ENCODE data around the gene CD72. TPM values are rescaled to one million over a fixed set of nuclear protein-coding genes. Genes with fewer than 3 reads are reported as not detected.
"Not testable (repeated sequence)": the region's sequence is repeated elsewhere in the genome, so short reads cannot be mapped to it uniquely, and the experiment has no call there.

The CD72 gene
- total RNA-seq, 1 donor from 2014 or later, result 1.7 TPM

DNA sequence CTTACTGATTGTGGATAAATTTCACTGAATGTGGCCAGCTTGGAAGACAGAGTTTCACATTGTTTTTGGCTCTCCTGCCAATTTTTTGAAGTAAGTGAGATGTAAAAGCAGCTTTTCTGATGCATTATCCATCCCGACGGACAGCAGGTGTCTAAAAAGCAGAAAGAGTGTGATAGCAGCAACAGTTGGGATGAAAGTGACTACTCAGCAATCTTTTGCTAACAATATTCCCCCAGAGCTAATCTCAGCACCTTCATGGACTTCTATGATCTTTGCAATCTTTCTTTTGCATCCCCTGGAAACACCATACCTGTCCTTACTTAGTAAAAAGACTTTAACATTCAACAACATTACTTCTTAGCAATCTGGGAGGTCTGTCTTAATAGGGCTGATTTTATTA is 5.4 kb downstream of the CD72 start:
- DNase-seq (ENCODE audit: low read depth), result no peak
- TF ChIP-seq, protein P1, sequence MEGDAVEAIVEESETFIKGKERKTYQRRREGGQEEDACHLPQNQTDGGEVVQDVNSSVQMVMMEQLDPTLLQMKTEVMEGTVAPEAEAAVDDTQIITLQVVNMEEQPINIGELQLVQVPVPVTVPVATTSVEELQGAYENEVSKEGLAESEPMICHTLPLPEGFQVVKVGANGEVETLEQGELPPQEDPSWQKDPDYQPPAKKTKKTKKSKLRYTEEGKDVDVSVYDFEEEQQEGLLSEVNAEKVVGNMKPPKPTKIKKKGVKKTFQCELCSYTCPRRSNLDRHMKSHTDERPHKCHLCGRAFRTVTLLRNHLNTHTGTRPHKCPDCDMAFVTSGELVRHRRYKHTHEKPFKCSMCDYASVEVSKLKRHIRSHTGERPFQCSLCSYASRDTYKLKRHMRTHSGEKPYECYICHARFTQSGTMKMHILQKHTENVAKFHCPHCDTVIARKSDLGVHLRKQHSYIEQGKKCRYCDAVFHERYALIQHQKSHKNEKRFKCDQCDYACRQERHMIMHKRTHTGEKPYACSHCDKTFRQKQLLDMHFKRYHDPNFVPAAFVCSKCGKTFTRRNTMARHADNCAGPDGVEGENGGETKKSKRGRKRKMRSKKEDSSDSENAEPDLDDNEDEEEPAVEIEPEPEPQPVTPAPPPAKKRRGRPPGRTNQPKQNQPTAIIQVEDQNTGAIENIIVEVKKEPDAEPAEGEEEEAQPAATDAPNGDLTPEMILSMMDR (IDR thresholded peaks at IDR 0.05; ENCODE audit: insufficient read depth, low read length, poor library complexity, severe bottlenecking), result no peak
- H3K4me3 ChIP-seq (ENCODE audit: low read depth, low read length), result no peak overlapping the region
- peaks cover 18% of the 10 kb centered on the region for H3K27me3 ChIP-seq (ENCODE audit: control insufficient read depth, insufficient read depth, low read length)
- H3K36me3 ChIP-seq (ENCODE audit: control insufficient read depth, insufficient read depth, low read length), result peaks cover 2% of the 10 kb centered on the region

DNA sequence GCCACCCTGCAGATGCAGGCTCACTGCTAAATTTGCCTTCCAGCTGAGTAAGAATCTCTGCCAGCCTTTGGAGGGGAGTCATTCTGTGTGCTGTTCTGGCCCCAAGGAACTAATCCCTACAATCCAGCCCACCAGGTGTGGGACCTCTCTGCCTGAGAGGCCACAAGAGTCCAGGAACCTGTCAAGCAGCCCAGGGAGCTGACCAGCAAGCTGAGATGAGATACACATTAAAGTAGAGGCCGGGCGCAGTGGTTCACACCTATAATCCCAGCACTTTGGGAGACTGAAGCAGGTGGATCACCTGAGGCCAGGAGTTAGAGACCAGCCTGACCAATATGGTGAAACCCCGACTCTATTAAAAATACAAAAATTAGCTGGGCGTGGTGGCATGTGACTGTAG is 6.1 kb downstream of the CD72 start:
- H3K36me3 ChIP-seq (ENCODE audit: control insufficient read depth, insufficient read depth, low read length); DNase-seq (ENCODE audit: low read depth); H3K4me3 ChIP-seq (ENCODE audit: low read depth, low read length): not testable (repeated sequence)
- peaks cover 14% of the 10 kb centered on the region for H3K27me3 ChIP-seq (ENCODE audit: control insufficient read depth, insufficient read depth, low read length)

DNA sequence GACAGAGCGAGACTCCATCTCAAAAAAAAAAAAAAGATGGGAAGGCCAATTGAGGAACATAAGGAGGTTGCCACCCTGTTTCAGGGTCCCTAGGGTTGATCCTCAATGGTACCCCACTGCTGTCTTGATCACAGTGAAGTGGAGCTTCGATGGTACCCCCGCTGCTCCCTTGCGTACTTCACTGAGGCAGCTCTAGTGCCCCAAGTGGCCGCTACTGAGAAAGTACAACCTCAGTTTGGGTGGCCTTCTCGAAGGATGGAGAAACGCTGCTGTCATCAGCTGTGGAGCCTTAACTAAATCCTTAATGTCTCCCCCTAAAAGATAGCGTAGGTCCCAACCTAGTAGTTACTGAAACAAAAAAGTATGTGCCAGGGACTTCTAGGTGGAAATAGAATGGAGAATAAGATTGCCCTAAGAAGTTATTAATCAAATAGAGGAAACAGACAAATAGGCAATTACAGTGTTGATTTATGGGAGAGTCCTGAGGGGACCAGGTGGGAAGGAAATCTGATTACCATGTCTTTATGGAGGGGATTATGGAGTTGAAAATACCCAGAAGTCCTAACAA is 6.9 kb downstream of the CD72 start:
- Histone ChIP-seq H3K27me3 (ENCODE audit: control insufficient read depth, insufficient read depth, low read length) (peaks cover 7% of the 10 kb centered on the region), H3K4me3 (ENCODE audit: low read depth, low read length) (no peak overlapping the region), H3K36me3 (ENCODE audit: control insufficient read depth, insufficient read depth, low read length) (peaks cover 2% of the 10 kb centered on the region)
- no peak for DNase-seq (ENCODE audit: low read depth)
- TF ChIP-seq, protein P1 (IDR thresholded peaks at IDR 0.05; ENCODE audit: insufficient read depth, low read length, poor library complexity, severe bottlenecking), result peak; percentile 79

DNA sequence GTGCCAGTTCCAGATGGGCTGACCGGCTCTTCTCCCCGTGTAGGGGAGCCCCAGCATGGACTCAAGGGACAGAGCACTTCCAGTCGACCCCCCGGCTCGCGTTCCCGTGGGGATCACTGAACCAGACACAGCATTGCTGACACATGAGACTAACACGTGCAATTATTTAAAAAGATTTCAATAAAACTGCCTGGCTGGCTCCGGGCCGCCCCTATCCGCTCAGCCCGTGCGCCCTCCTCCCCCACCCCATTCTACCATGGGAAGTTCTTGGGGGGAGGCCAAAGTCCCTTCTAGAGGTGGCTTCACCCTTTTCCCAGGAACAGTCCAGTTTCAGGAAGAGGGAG is 8.4 kb downstream of the CD72 start:
- H3K36me3 ChIP-seq (ENCODE audit: control insufficient read depth, insufficient read depth, low read length), result peaks cover 2% of the 10 kb centered on the region
- no peak overlapping the region for H3K4me3 ChIP-seq (ENCODE audit: low read depth, low read length)
- no peaks in the 10 kb centered on the region for H3K27me3 ChIP-seq (ENCODE audit: control insufficient read depth, insufficient read depth, low read length)
- TF ChIP-seq, protein P1 (IDR thresholded peaks at IDR 0.05; ENCODE audit: insufficient read depth, low read length, poor library complexity, severe bottlenecking), result no peak
- no peak for DNase-seq (ENCODE audit: low read depth)

DNA sequence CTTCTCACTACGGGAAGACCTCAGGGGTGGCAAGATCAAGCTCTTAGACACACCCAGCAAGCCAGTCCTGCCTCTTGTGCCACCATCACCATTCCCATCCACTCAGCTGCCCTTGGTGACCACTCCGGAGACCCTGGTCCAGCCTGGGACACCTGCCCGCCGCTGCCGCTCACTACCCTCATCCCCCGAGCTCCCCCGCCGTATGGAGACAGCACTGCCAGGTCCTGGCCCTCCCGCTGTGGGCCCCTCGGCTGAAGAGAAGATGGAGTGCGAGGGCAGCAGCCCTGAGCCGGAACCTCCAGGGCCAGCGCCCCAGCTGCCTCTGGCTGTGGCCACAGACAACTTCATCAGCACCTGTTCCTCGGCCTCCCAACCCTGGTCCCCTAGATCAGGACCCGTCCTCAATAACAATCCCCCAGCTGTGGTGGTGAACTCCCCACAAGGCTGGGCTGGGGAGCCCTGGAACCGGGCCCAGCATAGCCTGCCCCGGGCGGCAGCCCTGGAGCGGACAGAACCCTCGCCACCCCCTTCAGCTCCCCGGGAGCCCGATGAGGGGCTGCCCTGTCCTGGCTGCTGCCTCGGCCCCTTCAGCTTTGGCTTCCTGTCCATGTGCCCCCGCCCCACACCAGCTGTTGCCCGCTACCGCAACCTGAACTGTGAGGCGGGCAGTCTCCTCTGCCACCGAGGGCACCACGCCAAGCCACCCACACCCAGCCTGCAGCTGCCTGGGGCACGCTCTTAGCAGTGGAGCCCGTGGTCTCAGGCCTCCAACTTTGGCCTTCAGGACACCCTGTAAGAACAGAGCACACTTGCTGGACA is 9.0 kb downstream of the CD72 start:
- no peak for DNase-seq (ENCODE audit: low read depth)
- Histone ChIP-seq H3K36me3 (ENCODE audit: control insufficient read depth, insufficient read depth, low read length) (peaks cover 2% of the 10 kb centered on the region), H3K27me3 (ENCODE audit: control insufficient read depth, insufficient read depth, low read length) (no peaks in the 10 kb centered on the region), H3K4me3 (ENCODE audit: low read depth, low read length) (no peak overlapping the region)
- TF ChIP-seq, protein P1 (IDR thresholded peaks at IDR 0.05; ENCODE audit: insufficient read depth, low read length, poor library complexity, severe bottlenecking), result no peak

DNA sequence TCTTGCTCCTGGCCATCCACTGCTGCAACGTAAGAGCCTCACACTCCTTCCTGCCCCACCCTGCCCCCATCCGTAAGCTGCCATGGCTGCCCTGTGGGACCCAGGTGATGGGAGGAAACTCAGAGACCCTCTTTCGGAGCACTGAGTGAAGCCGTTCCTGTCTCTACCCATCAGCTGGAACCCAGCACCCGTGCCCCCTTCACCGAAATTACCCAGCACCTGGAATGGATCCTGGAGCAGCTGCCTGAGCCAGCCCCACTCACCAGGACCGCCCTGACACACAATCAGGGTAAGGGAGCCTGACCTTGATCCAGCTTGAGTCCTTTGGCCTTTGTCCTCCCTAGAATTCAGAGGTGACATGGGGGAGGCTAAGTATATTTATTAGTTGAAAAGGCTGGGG is 10.0 kb downstream of the CD72 start:
- no peak for DNase-seq (ENCODE audit: low read depth)
- H3K4me3 ChIP-seq (ENCODE audit: low read depth, low read length), result no peak overlapping the region
- peaks cover 2% of the 10 kb centered on the region for H3K36me3 ChIP-seq (ENCODE audit: control insufficient read depth, insufficient read depth, low read length)
- no peaks in the 10 kb centered on the region for H3K27me3 ChIP-seq (ENCODE audit: control insufficient read depth, insufficient read depth, low read length)
- TF ChIP-seq, protein P1 (IDR thresholded peaks at IDR 0.05; ENCODE audit: insufficient read depth, low read length, poor library complexity, severe bottlenecking), result no peak

Data from kidney epithelial cell (primary cell).